ENCODE measurements around the gene ASB2. TPM values are rescaled to one million over a fixed set of nuclear protein-coding genes. Genes with fewer than 3 reads are reported as not detected.

ASB2 gene
- total RNA-seq, 1 donor, result 0.45 TPM

DNA sequence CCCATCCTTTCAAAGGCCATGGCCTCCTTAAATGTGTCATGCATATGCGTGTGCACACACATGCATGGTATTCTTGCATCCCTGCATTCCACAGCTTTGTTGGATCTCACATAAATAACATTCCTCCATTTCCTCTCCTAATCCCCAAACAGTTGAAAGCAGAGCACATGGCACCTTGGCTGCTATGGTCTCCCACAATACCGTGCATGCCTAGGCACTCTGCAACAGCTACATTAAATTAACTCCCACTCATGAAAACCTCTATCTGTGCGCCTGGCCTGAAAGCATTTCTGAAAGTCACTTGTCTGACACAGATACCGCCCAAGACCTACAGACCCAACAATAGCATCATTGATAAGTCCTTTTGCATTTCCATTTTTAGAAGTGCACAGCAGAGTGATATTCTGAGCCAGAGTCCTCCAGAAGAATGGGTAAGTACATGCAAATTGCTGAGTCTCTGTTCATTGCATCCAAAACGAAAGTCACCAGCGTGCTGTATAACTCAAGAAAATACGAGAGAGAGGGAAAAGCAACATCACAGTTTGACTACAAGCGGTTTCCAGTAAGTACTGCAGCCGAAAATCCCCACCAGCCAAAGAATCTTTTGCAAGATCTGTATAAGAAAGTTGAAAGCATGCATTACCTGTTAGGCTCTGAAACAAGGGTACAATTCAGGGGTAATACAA is 436 bp downstream of the ASB2 start:
- DNase-seq (ENCODE audit: low read depth), result no peak
- TF ChIP-seq, protein P1, sequence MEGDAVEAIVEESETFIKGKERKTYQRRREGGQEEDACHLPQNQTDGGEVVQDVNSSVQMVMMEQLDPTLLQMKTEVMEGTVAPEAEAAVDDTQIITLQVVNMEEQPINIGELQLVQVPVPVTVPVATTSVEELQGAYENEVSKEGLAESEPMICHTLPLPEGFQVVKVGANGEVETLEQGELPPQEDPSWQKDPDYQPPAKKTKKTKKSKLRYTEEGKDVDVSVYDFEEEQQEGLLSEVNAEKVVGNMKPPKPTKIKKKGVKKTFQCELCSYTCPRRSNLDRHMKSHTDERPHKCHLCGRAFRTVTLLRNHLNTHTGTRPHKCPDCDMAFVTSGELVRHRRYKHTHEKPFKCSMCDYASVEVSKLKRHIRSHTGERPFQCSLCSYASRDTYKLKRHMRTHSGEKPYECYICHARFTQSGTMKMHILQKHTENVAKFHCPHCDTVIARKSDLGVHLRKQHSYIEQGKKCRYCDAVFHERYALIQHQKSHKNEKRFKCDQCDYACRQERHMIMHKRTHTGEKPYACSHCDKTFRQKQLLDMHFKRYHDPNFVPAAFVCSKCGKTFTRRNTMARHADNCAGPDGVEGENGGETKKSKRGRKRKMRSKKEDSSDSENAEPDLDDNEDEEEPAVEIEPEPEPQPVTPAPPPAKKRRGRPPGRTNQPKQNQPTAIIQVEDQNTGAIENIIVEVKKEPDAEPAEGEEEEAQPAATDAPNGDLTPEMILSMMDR (IDR thresholded peaks at IDR 0.05; ENCODE audit: insufficient read depth, low read length), result no peak
- no peak overlapping the region for H3K4me3 ChIP-seq (ENCODE audit: low read depth, low read length)

GRCh38 chr14:93974833-93975232 is 1.5 kb downstream of the ASB2 start:
- DNase-seq (ENCODE audit: low read depth), result no peak
- H3K4me3 ChIP-seq (ENCODE audit: low read depth, low read length), result no peak overlapping the region
- TF ChIP-seq, protein P1 (IDR thresholded peaks at IDR 0.05; ENCODE audit: insufficient read depth, low read length), result no peak

GRCh38 chr14:93974299-93974698 is 2.1 kb downstream of the ASB2 start:
- TF ChIP-seq, protein P1 (IDR thresholded peaks at IDR 0.05; ENCODE audit: insufficient read depth, low read length), result no peak
- no peak for DNase-seq (ENCODE audit: low read depth)
- H3K4me3 ChIP-seq (ENCODE audit: low read depth, low read length), result no peak overlapping the region

DNA sequence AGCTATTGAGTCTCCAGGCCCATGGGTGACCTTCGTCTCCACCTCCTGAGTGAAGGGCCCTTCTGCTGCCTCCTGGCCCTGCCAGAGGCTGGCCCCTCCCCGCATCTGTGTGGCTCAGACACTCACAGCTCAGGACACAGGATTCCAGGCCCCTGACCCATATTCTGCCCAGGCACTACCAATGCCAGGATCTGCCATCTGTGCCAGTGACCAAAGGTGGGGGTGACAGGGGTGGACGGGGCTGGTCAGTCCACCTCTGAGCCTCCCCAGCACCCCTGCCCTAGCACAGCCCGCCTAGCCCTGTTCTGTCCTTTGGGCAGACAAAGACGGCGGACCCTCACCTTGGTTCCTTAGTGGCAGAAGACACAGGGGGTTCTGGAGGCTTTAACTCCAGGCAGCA is 2.8 kb downstream of the ASB2 start:
- TF ChIP-seq, protein P1 (IDR thresholded peaks at IDR 0.05; ENCODE audit: insufficient read depth, low read length), result no peak
- no peak overlapping the region for H3K4me3 ChIP-seq (ENCODE audit: low read depth, low read length)
- DNase-seq (ENCODE audit: low read depth), result no peak

GRCh38 chr14:93972618-93973205 is 3.7 kb downstream of the ASB2 start:
- DNase-seq (ENCODE audit: low read depth), result no peak
- TF ChIP-seq, protein P1 (IDR thresholded peaks at IDR 0.05; ENCODE audit: insufficient read depth, low read length), result no peak

GRCh38 chr14:93971635-93972027 is 4.7 kb downstream of the ASB2 start:
- H3K4me3 ChIP-seq (ENCODE audit: low read depth, low read length), result no peak overlapping the region
- TF ChIP-seq, protein P1 (IDR thresholded peaks at IDR 0.05; ENCODE audit: insufficient read depth, low read length), result no peak
- no peak for DNase-seq (ENCODE audit: low read depth)

More at GRCh38 chr14:93972618-93973205, 3.7 kb downstream of the ASB2 start:
- H3K4me3 ChIP-seq (ENCODE audit: low read depth, low read length), result no peak overlapping the region
